ENCODE results near the gene TMEM141.
"Not testable (repeated sequence)": the region's sequence is repeated elsewhere in the genome, so short reads cannot be mapped to it uniquely, and the experiment has no call there.

The TMEM141 gene

GRCh38 chr9:136755302-136756133 is 35.6 kb upstream of the TMEM141 start:
- DNase-seq = not testable (repeated sequence)

GRCh38 chr9:136756134-136756438 is 35.1 kb upstream of the TMEM141 start:
- no peak for DNase-seq

GRCh38 chr9:136756836-136757235 is 34.3 kb upstream of the TMEM141 start:
- DNase-seq = no peak

GRCh38 chr9:136757328-136757727 is 33.8 kb upstream of the TMEM141 start:
- DNase-seq = no peak

- no peak for DNase-seq
Measured at GRCh38 chr9:136757751-136758140, 33.4 kb upstream of the TMEM141 start.

DNA sequence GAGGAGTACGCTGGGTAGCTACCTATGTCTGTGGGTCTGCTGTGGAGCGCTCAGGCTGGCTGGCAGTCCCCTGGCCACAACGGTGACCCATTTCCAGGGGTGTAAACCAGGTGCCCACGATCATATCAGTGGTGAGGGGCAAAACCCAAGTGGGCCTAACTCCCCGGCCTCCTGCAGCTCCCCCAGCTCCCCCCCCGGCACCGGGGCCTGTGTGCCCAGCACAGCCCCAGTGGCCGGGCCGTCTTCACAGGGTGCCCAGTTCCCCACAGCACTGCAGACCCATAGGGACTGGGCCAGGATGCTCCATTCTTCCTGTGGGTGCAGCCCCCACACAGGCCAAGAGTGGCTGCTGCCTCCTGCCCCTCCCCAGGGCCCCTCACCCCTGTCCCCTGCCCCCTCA is 32.1 kb upstream of the TMEM141 start:
- no peak for DNase-seq

- DNase-seq = no peak
Measured at GRCh38 chr9:136759436-136760325, 31.5 kb upstream of the TMEM141 start.

DNA sequence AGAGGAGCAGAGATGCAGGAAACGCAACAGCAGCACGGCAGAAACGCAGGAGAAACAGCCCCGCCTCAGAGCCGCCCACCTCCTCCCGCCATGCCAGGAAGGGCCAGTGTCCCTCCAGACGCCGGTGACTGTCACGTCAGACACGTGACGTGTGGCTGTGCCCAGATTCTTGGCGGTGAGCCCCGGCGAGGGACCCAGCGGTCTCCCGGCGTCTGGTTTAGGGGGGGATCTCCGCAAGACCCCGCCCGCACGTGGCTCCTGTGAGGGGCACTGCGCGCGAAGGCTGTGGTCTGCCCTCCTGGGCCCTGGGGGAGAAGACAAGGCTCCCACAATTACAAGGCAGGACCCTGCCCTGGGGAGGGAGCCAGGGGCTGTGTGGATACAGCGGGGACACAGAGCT is 30.7 kb upstream of the TMEM141 start:
- no peak for DNase-seq

GRCh38 chr9:136760834-136761544 is 30.2 kb upstream of the TMEM141 start:
- peak; percentile 44 for DNase-seq

DNA sequence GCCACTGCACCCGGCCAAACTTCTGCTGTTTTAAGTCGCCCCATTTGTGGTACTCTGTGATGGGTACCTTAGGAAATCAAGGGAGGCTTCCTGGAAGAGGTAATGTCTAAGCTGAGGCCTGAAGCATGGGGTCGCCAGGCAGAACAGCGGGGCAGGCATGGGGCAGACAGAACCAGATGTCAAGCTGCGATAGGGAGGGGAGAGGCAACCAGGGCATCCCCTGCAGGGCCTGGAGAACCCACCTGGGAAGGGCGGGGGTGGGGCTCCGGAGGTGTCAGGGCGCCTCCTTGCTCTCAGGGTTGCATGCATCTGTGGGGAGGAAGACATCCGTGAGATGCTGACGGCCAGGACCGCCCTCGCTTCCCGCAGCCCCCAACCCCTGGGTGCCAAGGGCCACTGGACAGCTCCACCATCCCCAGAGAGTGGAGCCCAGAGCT is 29.6 kb upstream of the TMEM141 start:
- no peak for DNase-seq

DNA sequence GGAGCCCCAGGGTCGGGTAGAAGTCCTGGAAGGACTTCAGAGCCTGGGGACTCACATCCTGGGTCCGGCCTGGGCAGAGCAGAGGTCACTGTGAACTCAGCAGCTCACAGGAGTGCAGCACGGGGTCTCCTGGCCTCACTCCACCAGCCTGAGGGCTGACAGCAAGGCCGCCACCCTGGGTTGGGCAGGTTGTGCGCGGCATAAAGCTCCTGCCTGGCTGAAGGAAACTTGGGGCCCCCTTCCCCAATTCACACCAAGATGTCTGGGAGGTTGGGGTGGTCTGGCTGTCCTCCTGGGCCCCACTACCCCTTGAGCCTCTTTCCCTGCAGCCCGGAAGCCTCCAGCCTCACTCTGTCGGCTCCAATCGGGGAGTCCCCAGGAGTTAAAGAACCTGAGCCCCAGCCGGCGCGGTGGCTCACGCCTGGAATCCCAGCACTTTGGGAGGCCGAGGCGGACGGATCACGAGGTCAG is 28.9 kb upstream of the TMEM141 start:
- DNase-seq = no peak

DNA sequence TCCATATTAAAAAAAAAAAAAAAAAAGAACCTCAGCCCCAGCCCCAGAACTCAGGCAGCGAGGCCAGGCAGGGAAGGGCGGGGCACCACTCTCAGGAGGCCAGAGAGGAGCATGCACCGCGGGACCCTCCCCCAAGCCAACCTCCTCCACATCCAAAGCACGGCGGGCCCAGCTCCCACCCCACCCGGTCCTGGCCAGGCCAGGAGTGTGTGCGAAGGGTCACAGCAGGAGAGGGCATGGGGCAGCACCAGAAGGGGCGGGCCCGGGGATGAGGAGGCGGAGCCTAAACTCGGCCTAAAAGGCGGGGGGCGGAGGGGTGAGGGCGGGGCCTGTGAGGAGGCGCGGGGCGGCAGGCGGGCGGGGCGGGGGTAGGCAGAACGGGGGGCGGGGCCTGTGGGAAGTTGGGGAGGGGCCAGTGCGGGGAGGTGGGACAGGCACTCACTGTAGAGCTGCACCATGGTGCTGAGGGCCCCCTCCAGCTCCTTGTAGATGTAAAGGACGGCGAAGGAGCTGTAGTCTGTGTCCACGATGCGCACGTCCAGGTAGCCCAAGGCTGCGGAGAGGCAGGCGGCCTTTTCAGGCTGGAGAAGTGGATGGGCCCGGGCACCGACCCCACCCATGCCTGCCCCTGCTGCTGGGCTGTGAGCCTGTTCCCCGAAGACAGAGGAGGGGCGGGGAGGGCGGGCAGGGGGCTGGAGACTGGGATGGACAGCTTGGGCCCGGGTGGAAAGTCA is 28.1 kb upstream of the TMEM141 start:
- no peak for DNase-seq

DNA sequence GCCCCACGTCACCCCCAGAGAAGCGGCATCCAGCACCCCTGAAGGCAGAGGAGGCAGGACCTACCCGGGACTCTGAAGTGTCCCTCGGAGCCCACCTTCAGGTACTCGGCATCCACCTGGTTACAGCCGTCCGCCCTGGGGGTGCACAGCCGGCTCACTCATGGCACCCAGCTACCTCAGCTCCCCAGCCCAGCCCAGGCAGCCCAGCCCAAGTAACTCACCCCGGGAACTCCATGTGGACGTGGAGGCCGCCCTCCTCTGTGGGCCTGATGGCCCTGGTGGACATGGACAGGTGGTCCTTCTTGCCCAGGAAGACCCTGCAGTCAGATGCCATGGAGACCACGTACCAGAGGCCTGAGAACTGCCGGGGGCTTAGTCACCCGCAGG is 27.5 kb upstream of the TMEM141 start:
- DNase-seq = no peak

DNA sequence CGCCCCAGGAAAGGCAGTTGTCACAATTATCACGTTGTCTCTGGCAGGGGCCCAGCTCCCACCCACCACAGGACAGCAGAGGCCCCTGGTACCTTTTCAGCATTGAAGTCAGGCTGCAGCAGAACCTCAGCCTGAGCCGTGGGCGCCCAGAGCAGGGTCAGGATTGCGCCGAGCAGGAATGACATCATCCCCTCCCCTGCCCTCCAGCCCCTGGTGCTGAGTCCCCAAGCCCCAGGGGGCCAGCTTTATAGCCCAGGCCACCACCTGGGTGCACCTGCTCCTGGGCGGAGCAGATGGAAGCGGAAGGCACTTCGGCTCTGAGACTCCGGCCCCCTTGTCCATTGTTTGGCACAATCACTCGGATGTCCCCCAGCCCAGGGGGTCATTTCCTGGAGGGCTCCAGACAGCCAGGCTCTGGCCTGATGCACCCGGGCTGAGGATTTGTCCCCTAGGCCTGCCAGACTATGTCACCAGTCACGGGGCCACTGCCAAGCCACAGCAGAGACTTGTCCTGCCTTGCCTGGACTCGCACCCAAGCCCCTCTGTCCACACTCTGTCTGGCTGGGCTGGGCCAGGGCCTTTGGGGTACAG is 26.7 kb upstream of the TMEM141 start, which contains the start of gene LCN15:
LCN15 (minus strand) TSS at position 218 of the 591 bp plus-strand sequence; CDS start at position 188, 30 bp downstream.
- DNase-seq = no peak

GRCh38 chr9:136765041-136765440 is 26.1 kb upstream of the TMEM141 start:
- DNase-seq = no peak

- not testable (repeated sequence) for DNase-seq
Measured at GRCh38 chr9:136765745-136766409, 25.3 kb upstream of the TMEM141 start.

DNA sequence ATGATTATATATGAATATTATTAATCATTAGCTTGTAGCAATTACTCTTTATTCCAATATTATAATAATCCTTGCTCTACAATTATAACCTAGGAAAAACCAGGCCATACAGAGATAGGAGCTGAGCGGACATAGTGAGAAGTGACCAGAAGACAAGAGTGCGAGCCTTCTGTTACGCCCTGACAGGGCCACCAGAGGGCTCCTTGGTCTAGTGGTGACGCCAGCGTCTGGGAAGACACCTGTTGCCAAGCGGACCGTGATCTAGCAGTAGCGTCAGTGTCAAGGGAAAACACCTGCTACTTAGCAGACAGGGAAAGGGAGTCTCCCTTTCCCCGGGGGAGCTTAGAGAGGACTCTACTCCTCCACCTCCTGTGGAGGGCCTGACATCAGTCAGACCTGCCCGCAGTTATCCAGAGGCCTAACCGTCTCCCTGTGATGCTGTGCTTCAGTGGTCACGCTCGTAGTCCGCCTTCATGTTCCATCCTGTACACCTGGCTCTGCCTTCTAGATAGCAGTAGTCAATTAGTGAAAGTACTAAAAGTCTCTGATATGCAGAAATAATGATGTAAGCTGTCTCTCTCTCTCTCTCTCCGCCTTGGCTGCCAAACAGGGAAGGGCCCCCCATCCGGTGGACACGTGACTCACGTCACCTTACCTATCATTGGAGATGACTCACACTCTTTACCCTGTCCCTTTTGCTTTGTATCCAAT is 24.6 kb upstream of the TMEM141 start:
- DNase-seq = not testable (repeated sequence)

GRCh38 chr9:136769710-136770191 is 21.4 kb upstream of the TMEM141 start:
- no peak for DNase-seq

- no peak for DNase-seq
Measured at GRCh38 chr9:136771907-136772415, 19.2 kb upstream of the TMEM141 start.

Data from fibroblast of skin of abdomen (primary cell).